HG03521 (cell line): Measurements from ENCODE around the gene DPYSL4.

Experiments used
- ATAC-seq: cut with Tn5 transposase; IDR thresholded peaks from one replicate; pipeline ENCODE4 v1.9.1; 2021; ENCODE audit warnings: mild to moderate bottlenecking, moderate library complexity; ENCODE audit not compliant: unreplicated experiment

DPYSL4 gene

GRCh38 chr10:132239126-132240031, 52.6 kb downstream of the DPYSL4 start:
- ATAC-seq: no peak

GRCh38 chr10:132240156-132240555, 53.4 kb downstream of the DPYSL4 start:
- no peak for ATAC-seq

- ATAC-seq: no peak
These were observed 53.8 kb downstream of the DPYSL4 start for GRCh38 chr10:132240581-132240980.

GRCh38 chr10:132241086-132241485, 54.3 kb downstream of the DPYSL4 start:
- no peak for ATAC-seq

GRCh38 chr10:132241496-132241895, 54.7 kb downstream of the DPYSL4 start:
- no peak for ATAC-seq

GRCh38 chr10:132242103-132242840, 55.5 kb downstream of the DPYSL4 start:
- ATAC-seq: no peak

GRCh38 chr10:132243141-132243540, 56.4 kb downstream of the DPYSL4 start:
- ATAC-seq: no peak

GRCh38 chr10:132243626-132244025, 56.9 kb downstream of the DPYSL4 start:
- no peak for ATAC-seq

- ATAC-seq: no peak
These were observed 58.3 kb downstream of the DPYSL4 start for GRCh38 chr10:132245056-132245455.

GRCh38 chr10:132246296-132246695, 59.5 kb downstream of the DPYSL4 start:
- no peak for ATAC-seq

- no peak for ATAC-seq
These were observed 61.2 kb downstream of the DPYSL4 start for GRCh38 chr10:132247943-132248342.

GRCh38 chr10:132248455-132249225, 61.9 kb downstream of the DPYSL4 start:
- no peak for ATAC-seq

GRCh38 chr10:132249226-132249724, 62.5 kb downstream of the DPYSL4 start:
- no peak for ATAC-seq

GRCh38 chr10:132249824-132250375, 63.2 kb downstream of the DPYSL4 start:
- no peak for ATAC-seq

- ATAC-seq: no peak
These were observed 64.0 kb downstream of the DPYSL4 start for GRCh38 chr10:132250481-132251475.

- ATAC-seq: no peak
These were observed 65.2 kb downstream of the DPYSL4 start for GRCh38 chr10:132251928-132252327.

GRCh38 chr10:132252412-132252811, 65.7 kb downstream of the DPYSL4 start:
- no peak for ATAC-seq

- ATAC-seq: no peak
These were observed 66.4 kb downstream of the DPYSL4 start for GRCh38 chr10:132253092-132253687.

GRCh38 chr10:132254841-132255240, 68.1 kb downstream of the DPYSL4 start:
- no peak for ATAC-seq
